Loucy (cell line): ENCODE data around the gene POTEJ.
"Not testable (repeated sequence)": the region's sequence is repeated elsewhere in the genome, so short reads cannot be mapped to it uniquely, and the experiment has no call there.

Experiments
- H2AFZ ChIP-seq: fragments of 200-600 bp; sonication (generic); 2 replicates; pipeline ENCODE4 v1.6.0; 2016; ENCODE audit warnings: antibody characterized with exemption, mild to moderate bottlenecking, low read length, moderate library complexity
- H3F3A ChIP-seq: fragments of 200-600 bp; 2 replicates; pipeline ENCODE4 v1.6.0; 2016; ENCODE audit warnings: antibody characterized with exemption, low read depth, mild to moderate bottlenecking
- H3K27me3 ChIP-seq: fragments of 200-600 bp; sonication (generic); 2 replicates; pipeline ENCODE4 v1.6.1; 2014; ENCODE audit warnings: low read length, mild to moderate bottlenecking; ENCODE audit not compliant: insufficient read depth, poor library complexity, severe bottlenecking
- H3K36me3 ChIP-seq: fragments of 200-600 bp; sonication (generic); 2 replicates; pipeline ENCODE4 v1.6.1; 2016; ENCODE audit warnings: low read length; ENCODE audit not compliant: insufficient read depth
- H3K4me1 ChIP-seq: fragments of 200-600 bp; sonication (generic); 2 replicates; pipeline ENCODE4 v1.5.1; 2014; ENCODE audit warnings: low read length, mild to moderate bottlenecking; ENCODE audit not compliant: insufficient read depth, poor library complexity, severe bottlenecking
- H3K4me2 ChIP-seq: fragments of 200-600 bp; sonication (generic); 2 replicates; pipeline ENCODE4 v1.6.0; 2014; ENCODE audit warnings: antibody characterized with exemption, low read length, low read depth, mild to moderate bottlenecking; ENCODE audit not compliant: poor library complexity, severe bottlenecking
- H3K4me3 ChIP-seq: fragments of 200-600 bp; sonication (generic); 2 replicates; pipeline ENCODE4 v1.5.1; 2014; ENCODE audit warnings: low read length, mild to moderate bottlenecking, mixed read lengths; ENCODE audit not compliant: poor library complexity, severe bottlenecking
- H3K79me2 ChIP-seq: fragments of 200-600 bp; sonication (generic); 2 replicates; pipeline ENCODE4 v1.6.1; 2014; ENCODE audit warnings: low read length; ENCODE audit not compliant: insufficient read depth
- H3K9ac ChIP-seq: fragments of 200-600 bp; sonication (generic); 2 replicates; pipeline ENCODE4 v1.6.0; 2014; ENCODE audit warnings: mild to moderate bottlenecking, low read depth, low read length, moderate library complexity; ENCODE audit not compliant: poor library complexity, severe bottlenecking
- H3K9me2 ChIP-seq: fragments of 200-600 bp; sonication (generic); replicated peaks from 2 replicates; pipeline ENCODE4 v1.6.1; 2016; ENCODE audit warnings: low read depth, low read length, mixed read lengths
- H3K9me3 ChIP-seq: fragments of 200-600 bp; sonication (generic); 2 replicates; pipeline ENCODE4 v1.6.1; 2014; ENCODE audit warnings: mild to moderate bottlenecking, antibody characterized with exemption, low read length, low read depth; ENCODE audit not compliant: insufficient read depth
- H4K20me1 ChIP-seq: fragments of 200-600 bp; sonication (generic); 2 replicates; pipeline ENCODE4 v1.6.0; 2014; ENCODE audit warnings: antibody characterized with exemption, low read length, mild to moderate bottlenecking; ENCODE audit not compliant: insufficient read depth, poor library complexity, severe bottlenecking

The POTEJ gene

DNA sequence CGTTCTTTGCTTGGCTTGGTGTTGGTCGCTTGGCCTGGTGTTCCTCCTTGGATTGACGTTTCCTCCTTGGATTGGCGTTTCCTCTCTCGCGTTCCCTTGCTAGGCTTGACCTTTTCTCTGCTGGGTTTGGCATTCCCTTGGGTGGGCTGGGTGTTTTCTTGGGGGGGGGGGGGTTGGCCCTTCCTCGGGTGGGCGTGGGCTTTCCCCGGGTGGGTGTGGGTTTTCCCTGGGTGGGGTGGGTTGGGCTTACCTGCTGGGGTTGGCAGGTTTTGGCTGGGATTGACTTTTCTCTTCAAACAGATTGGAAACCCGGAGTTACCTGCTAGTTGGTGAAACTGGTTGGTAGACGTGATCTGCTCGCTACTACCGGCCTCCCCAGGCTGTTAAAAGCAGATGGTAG is at the start of gene POTEJ:
Gene POTEJ (plus strand): TSS at position 301 of the 400 bp plus-strand sequence. CDS start 93 bp downstream, at position 394.
- H3K79me2 ChIP-seq, H3K4me2 ChIP-seq, H3K27me3 ChIP-seq, H3K9ac ChIP-seq, H4K20me1 ChIP-seq, H3K36me3 ChIP-seq, H3F3A ChIP-seq, H2AFZ ChIP-seq, H3K4me1 ChIP-seq, H3K9me3 ChIP-seq, H3K9me2 ChIP-seq, H3K4me3 ChIP-seq: not testable (repeated sequence)

DNA sequence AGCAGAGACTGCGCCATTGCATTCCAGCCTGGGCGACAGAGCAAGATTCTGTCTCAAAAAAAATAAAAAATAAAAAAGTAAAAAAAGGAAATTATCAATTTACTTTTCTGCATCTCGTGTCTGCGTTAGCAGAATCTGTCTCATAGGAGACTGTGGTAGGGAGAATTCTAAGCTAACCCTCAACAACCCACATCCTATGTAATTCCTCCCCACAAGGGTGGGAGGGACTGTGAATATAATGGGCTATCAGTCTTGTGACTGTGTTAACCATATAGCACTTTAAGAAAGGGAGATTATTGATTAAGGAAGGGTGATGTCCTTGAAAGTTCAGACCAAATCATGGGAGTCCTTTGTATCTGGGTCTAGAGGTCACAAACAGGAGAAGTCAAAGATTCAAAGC is 45.1 kb upstream of the POTEJ start:
- H3F3A ChIP-seq, H3K9me2 ChIP-seq, H3K4me1 ChIP-seq, H2AFZ ChIP-seq, H3K9ac ChIP-seq, H3K4me3 ChIP-seq, H3K4me2 ChIP-seq, H4K20me1 ChIP-seq, H3K36me3 ChIP-seq, H3K9me3 ChIP-seq, H3K27me3 ChIP-seq, H3K79me2 ChIP-seq: not testable (repeated sequence)

DNA sequence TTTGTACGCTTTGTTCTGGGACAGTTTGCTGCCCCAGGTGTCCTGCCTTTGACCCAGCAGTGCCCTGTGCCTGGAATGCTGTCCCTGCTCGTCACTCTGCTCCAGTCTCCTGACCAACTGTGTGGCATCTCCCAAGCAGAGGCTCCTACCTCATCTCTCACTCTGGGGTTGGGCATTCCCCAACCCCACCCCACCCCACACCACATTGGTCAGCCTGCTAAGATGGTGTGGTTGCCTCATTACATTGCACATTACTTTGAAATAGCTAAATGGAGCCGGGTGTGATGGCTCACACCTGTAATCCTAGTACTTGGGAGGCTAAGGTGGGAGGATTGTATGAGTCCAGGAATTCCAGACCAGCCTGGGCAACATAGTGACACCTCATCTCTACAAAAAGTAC is 39.3 kb upstream of the POTEJ start:
- not testable (repeated sequence) for H3K9ac ChIP-seq, H3F3A ChIP-seq, H3K79me2 ChIP-seq, H4K20me1 ChIP-seq, H3K4me3 ChIP-seq, H2AFZ ChIP-seq, H3K4me1 ChIP-seq, H3K9me2 ChIP-seq, H3K9me3 ChIP-seq, H3K36me3 ChIP-seq, H3K27me3 ChIP-seq, H3K4me2 ChIP-seq

- H3K4me1 ChIP-seq, H3F3A ChIP-seq, H3K9me2 ChIP-seq, H3K9me3 ChIP-seq, H3K27me3 ChIP-seq, H3K4me3 ChIP-seq, H2AFZ ChIP-seq, H3K4me2 ChIP-seq, H3K79me2 ChIP-seq, H3K36me3 ChIP-seq, H4K20me1 ChIP-seq, H3K9ac ChIP-seq: not testable (repeated sequence)
These were observed 37.0 kb upstream of the POTEJ start for GRCh38 chr2:130574230-130574629.

GRCh38 chr2:130576209-130576784 is 34.9 kb upstream of the POTEJ start:
- H3F3A ChIP-seq, H3K4me1 ChIP-seq, H4K20me1 ChIP-seq, H3K27me3 ChIP-seq, H3K4me2 ChIP-seq, H3K9ac ChIP-seq, H3K9me2 ChIP-seq, H3K4me3 ChIP-seq, H3K36me3 ChIP-seq, H3K79me2 ChIP-seq, H3K9me3 ChIP-seq, H2AFZ ChIP-seq: not testable (repeated sequence)

- H3K9me3 ChIP-seq, H3K4me1 ChIP-seq, H3K36me3 ChIP-seq, H2AFZ ChIP-seq, H3K9ac ChIP-seq, H3F3A ChIP-seq, H3K4me3 ChIP-seq, H3K4me2 ChIP-seq, H3K79me2 ChIP-seq, H4K20me1 ChIP-seq, H3K9me2 ChIP-seq, H3K27me3 ChIP-seq: not testable (repeated sequence)
These were observed 33.7 kb upstream of the POTEJ start for GRCh38 chr2:130577559-130577958.

- not testable (repeated sequence) for H3K9ac ChIP-seq, H3K79me2 ChIP-seq, H4K20me1 ChIP-seq, H3K4me1 ChIP-seq, H3K4me2 ChIP-seq, H2AFZ ChIP-seq, H3K27me3 ChIP-seq, H3K9me2 ChIP-seq, H3K36me3 ChIP-seq, H3K4me3 ChIP-seq, H3F3A ChIP-seq, H3K9me3 ChIP-seq
These were observed 32.1 kb upstream of the POTEJ start for GRCh38 chr2:130579121-130579520.

GRCh38 chr2:130581491-130581890 is 29.7 kb upstream of the POTEJ start:
- H2AFZ ChIP-seq, H3K9me3 ChIP-seq: not testable (repeated sequence)

More at GRCh38 chr2:130581491-130581890, 29.7 kb upstream of the POTEJ start:
- H4K20me1 ChIP-seq, H3K36me3 ChIP-seq, H3K9me2 ChIP-seq, H3K4me3 ChIP-seq, H3K4me2 ChIP-seq, H3K27me3 ChIP-seq, H3K4me1 ChIP-seq, H3F3A ChIP-seq, H3K9ac ChIP-seq, H3K79me2 ChIP-seq: not testable (repeated sequence)
